Esophagus mucosa (tissue), 1 donor: ENCODE measurements around the gene PTPRO. TPM values are rescaled to one million over a fixed set of nuclear protein-coding genes. Genes with fewer than 3 reads are reported as not detected.
A peak's percentile ranks its signal among the peaks of the same experiment; 100 is the strongest.
"Not testable (repeated sequence)": the region's sequence is repeated elsewhere in the genome, so short reads cannot be mapped to it uniquely, and the experiment has no call there.

ENCODE experiments used
- ATAC-seq: fragments of 200-7000 bp; cut with Tn5 transposase; one replicate; pipeline ENCODE4 v1.9.1; 2020
- total RNA-seq: library from RNA; stranded (reverse); gene quantifications from one replicate; pipeline ENCODE4 v1.2.4, GENCODE V29; 2023
- donor health status: DM: yes; HTN: yes; CAD: no.

PTPRO gene
- total RNA-seq, 1 donor from 2014 or later = 0.08 TPM

DNA sequence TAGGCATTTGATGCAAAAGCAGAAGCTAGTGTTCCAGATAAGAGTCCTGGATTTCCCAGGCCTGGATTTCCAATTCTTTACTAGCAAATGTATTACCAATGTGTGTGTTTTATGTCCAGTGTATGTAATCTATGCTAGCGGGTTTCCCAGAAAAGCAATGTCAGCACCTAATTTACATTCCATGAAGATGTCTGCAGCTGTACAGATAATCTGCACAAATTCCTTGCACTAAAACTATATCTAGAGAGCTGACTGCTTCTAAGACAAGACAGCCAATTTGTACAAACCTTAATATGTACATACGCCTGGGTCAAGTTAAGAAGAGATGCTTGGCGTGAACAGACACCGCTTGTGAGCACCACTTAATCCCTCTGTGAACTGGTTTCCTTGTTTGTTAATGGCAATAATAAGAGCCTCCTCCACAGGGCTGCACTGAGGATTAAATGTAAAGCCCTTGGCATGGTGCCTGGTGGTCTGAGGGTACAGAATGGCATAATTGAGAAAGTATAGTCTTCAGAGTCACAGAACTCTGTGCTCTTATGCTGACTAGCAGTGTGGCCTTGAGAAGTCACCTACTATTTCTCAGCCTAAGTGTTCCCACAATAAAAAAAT is 281.3 kb downstream of the PTPRO start:
- no peak for ATAC-seq

DNA sequence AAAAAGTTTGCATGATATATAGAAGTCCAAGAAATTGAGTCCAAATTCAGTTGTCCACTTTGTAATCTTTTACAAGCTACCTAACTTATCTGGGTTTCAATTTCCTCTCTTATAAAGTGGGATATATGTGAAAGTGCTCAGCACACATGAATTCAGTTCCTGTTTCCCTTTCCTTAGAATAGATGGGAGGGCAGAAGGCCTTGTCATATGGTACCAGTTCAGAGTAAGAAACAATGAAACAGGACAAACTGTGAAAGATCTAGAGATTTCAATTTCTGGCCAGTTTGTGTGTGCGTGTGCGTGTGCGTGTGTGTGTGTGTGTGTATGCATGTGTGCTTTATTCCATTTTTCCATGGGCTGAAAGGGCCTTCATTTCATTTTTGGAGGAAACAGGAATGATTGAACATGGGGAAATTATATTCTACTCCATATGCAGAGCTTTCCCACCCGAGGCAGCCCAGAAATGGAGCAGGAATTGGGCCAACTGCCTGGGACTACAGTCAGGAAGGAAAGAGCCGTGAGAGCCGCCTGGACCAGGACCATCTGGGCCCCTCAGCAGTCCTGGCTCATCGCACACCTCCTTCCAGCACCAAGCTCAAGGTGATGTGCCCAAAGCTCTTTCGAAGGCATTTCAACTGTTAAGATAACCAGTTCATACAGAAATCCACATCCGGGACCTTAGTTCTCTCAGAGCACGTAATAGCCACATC is 283.7 kb downstream of the PTPRO start:
- ATAC-seq = no peak

DNA sequence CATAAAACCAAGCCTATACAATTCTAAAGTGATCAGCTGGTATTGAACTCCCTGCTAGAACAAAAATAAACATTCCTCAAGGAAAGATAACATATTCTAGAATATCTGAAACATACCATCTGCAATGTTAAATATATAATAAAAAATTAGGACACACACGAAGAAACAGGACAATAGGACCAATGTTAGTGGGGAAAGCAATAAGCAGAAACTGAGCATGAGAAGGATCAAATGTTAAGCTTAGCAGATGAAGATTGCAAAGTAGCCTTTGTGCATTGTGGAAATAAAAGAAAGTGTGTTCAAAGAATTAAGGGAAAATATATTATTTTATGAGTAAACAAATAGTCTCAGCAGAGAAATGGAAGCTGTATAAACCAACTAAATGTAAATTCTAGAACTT is 286.1 kb downstream of the PTPRO start:
- no peak for ATAC-seq

DNA sequence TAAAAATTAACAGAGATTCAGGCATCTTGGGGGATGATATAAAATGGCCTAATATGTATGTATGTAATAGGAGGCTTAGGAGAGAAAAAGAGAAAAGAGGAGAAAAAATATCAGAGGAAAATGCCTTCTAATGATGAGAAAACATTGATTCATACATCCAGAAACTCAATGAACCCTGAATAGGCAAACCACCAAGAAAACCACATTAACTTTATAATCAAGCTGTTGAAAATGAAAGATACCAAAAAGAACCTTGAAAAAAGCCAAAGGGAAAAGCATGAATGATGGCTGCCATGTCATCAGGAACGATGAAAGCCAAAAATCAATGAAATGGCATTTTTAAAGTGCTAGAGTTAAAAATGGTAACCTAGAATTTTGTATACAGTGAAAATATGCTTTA is 286.6 kb downstream of the PTPRO start:
- ATAC-seq = no peak

DNA sequence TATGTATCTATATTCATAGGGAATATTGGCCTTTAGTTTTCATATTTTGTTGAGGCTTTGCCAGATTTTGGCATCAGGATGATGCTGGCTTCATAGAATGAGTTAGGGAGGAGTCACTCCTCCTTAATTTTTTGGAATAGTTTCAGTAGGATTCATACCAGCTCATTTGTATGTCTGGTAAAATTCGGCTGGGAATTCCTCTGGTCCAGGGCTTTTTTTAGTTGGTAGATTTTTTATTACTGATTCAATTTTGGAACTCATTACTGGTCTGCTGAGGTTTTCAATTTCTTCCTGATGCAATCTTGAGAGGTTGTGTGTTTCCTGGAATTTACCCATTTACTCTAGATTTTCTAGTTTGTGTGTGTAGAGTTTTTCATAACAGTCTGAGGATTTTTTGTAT is 291.7 kb downstream of the PTPRO start:
- ATAC-seq = no peak

DNA sequence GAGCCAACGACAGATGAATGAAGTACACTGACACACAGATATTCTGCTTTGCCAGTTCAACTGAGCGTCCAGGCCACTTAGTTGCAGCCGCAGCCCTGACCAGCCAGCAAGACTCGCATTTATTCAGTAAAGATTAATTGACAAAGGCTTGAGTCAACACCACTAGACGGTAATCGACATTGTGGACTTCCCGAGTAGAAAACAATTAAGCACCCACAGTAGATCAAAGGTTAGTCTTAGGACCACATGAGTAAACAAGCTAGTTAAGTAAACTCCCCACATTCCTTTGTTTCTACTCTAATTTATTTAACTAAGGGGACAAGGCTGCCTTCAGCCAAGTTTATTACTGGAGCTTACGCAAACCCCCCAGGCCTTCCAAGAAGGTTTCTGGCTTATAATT is 294.2 kb downstream of the PTPRO start:
- not testable (repeated sequence) for ATAC-seq

DNA sequence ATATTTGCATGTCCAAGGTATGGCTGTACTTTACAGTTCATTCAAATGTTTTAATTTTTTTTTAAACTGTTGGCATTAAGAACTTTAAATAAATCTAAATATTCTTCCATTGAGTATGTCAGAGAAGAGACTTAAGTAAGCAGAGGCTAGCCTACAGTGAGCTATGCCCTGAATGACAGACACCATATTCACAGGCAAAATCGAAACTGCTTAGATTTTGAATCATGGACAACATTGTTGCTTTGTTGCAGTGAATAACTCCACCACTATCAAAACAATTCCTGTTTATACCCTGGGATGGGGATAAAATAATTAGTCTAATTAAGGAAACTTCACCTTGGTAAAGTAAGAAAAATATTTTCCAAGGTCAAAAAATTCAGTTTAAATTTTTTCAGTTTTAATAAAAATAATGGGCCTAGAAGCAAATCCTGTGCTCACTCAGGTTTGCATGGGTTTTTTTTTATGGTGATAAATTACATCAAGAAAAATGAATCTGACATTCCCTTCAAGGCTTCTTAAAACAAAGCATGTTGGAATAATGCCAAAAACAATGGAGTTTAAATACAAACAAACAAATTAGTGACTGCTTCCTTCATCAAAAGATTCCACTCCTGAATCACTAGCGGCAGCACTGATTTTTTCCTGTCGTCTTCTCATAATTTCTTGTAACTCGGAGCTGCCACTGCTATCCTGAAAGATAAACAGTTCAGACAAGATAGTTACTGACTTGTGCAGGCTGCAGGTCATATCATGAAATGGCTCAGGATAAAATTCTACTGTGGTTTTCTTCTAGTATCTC is 298.6 kb downstream of the PTPRO start:
- no peak for ATAC-seq

DNA sequence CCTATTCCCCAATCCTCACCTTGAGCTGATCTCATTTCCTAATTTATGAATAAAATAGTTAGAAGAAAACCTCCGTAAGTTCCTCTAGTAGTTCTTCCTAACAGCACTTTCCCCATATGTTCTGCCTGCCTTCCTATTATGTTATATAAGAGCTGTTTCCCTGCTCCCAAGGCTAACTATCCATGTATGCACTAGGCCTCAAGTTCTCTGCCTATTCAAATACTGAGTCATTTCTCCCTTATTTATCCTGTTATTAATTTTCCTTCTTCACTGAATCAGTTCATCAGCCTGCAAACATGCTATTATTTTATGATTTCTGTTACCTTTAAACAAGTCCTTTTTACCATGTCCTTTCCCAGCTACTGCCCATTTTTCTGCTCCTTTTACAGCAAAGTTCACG is 302.8 kb downstream of the PTPRO start:
- ATAC-seq = no peak

DNA sequence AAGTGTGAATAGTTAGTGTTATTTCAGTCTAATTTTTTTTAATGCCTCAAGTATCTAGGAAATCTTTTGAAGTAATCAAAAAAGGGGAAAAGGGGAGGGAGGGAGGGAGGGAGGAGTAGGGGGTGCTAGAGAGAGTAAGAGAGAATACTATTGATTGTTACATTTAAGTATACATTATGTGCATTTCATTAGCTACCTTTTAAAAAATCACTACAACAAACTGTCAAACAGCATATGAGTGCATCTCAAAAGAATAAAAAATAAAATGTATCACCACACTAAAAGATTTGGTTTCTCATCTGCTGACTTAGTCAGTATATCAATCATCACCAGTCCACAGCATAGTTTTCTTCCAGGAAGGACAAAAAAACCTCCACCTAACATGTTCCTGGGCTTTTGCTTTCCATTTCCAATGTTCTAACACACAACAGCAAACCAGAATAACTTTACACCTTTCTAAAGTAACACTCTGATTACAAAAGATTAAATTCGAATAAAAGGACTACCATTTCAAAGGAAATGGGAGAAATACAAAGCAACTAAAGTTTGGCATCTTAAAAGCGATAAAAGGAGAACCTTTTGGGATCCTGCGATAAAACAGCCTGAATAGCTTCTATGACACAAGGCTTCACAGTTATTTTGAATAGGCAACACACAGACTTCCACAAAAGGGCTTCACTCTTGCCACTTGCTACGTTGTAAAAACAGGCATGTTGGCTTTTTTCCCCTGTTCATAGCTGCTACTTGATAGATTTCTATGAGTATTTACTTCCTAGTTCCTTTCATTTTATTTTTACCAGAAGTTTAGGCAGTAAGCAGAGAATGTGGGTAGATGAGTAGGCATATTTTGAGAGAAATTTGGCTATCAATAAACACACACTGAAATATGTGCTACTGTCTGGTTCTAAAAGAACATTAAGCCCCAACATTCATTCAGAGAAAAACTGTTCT is 306.0 kb downstream of the PTPRO start:
- no peak for ATAC-seq

DNA sequence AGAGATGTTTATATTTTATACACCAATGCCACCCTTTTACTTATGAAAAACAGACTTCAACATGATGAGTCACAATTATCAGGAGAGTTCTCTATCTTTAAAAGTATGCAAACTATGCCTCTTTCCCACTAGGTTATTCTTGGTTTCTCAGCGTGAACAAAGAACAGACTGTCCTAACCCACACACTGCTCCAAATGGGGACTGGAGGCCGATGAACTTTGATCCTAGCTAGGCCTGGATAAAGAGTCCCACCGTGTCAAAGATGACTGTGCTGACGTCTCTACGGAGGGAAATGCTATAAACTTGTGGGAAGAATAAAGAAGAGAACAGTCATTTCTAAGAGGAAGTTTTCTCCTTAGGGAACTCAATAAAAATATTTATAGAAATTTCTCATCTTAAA is 306.8 kb downstream of the PTPRO start:
- ATAC-seq = peak; percentile 32

DNA sequence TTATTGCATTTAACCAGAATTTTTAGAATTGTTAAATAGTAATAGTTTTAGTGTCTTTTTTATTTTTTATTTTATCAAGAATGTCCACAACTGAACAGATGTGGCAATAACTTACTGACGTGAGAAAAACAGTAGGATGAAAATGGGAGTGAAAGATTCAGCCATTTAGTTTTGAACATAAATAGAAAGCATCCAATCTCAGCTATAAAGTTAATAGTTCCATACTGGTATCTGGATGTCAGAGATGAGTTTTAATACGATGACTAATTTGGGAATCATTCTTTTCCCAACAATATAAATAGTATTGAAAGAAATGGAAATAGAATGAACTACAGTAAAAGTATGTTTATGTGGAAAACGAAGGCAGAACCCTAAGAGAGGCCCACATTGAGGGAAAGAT is 307.5 kb downstream of the PTPRO start:
- no peak for ATAC-seq

DNA sequence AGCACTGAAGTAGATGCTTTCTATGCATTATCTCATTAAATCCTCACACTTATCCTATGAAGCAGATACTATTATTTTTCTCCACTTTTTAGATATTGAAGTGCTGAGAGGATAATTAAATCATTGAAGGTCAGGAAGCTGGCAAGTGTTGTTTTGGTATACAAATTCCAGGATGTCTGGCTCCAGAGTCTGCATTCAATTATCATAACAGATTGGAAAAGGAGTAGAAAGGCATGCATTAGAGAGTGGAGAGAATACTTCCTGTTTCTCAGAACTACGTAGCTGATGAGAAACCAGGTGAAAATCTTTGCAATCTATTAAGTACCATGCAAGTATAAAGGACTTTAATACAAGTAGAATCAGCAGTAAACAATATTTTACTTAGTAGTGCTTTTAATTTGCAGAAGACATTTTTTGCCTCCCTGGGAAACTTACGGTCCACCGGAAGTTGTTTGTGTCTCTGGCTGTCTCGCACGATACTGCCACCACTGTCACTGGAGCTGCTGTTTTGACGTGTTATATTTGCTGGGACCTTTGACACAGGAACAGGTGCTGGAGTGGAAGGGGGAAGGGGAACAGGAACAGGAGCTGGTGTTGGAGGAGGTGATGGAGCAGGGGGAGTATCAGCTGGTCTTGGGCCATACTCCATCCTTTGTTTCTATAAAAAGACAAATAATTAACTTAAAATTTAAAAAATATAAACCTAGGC is 308.9 kb downstream of the PTPRO start:
- no peak for ATAC-seq

DNA sequence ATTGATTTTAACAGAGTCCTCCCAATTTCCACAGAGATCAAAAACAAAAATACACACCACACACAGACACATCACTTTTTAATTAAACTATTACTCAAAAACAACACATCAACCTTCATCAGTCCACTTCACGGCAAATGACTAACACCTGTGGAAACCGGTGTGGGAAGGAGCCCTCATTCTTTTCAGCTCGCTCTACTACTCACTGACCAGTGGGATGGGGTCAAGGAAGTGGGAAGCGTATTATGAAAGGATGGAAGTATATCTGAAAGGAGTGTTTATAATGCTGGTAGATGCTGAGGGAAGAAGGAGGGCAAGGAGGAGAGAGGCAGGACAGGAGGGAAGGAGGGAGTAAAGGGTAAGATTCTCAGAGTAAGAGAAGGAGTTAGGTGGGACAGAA is 310.4 kb downstream of the PTPRO start:
- ATAC-seq = no peak

DNA sequence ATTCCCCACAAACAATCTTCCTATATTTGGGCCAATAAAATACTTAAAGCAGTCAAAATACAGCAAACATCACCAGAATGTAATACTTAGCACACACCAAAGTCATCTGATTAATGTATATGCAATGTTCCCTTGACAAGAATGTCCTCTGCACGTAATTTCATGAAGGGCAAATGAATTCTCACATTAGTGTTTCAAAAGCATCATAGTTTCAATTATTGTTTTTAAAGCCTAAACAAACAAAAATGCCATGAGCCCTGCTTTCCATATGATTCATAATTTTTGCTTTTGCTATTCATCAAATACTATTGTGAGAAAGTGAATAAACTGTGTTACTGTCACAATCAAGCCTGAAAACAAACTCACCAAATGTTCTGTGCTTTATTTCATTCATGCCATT is 310.9 kb downstream of the PTPRO start:
- ATAC-seq = no peak

DNA sequence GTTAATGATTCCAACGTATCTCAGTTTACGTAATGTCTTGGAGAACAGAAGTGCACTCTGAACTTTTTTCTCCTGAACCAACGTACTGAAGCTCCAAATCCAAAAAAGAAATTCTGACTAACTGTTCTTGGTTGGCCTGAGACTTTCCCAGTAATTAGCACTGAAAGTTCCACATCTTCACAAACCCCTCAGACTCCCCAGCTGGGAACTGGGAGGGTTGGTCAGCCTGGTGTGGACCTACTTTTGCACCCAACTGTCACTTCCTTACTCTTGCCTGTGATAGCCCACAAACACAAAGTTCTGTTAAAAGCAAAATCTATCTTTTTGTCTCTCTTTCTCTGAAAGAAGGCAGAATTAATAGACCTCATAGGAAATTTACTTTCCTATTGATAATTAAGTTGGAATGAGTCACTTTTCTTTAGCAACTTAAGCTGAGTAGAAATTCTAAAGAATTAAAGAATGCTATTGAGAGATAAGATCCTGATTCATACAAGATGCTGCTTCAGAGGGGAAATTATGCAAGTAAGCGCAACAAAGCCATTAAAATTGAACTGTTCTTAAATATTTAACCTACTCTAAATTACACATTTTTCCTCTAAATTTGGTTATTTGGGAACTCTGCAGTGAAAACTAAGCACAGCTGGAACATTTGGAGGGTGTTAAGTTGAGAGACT is 311.8 kb downstream of the PTPRO start:
- ATAC-seq = no peak

DNA sequence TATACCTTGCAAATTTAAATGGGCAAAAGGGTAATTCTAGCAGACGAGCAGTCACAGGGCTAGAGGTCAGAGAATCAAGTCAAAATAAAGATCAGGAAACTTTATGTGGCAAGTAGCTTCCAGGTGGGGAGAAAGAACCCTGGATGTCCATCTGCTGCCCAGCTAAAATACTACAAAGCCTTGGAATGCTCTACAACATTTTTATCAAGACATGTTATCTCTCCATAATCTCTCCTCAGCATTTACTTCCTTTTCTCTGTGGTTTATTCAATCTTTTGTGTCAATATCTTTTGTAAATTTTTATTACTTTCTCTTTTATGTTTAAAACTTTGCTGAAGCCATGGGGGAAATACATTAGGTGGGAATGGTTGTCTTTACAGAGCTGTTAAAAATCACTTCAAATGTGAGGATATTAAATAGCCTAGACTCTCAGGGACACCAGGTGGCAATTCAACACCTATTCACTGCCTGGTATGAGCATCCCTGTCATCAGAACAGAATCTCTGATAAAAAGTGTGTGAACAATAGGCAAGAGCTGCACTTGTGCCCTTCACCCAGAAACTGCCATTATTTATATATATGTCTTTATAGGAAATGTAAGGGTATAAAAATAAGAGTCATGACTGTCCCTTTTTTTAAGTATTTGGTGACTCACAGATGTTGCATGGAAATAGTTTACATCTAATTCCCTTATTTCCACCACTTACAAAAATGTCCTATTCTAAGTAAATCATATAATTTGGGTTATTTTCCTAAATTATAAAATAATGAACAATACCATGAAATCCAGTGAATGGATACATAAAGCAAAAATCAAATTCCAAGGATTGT is 314.0 kb downstream of the PTPRO start:
- no peak for ATAC-seq

DNA sequence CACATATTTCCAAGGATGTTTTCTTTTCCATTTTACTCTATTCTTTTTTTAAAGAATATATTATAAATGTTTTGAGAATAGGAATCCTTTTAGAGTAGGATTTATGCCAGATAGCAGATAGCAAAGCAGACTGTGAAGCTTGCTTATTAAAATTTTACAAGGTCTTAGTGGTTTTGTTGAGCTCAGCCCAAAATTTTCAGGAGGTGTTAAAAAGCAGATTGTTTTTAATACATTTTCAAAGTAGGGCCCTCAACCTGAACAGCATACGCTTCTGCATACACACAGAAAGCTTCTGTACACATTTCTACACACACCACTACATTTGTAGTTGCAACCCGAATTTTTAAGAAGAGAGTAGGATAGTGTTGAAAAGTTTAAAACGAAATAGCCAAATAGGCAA is 315.9 kb downstream of the PTPRO start:
- ATAC-seq = no peak

DNA sequence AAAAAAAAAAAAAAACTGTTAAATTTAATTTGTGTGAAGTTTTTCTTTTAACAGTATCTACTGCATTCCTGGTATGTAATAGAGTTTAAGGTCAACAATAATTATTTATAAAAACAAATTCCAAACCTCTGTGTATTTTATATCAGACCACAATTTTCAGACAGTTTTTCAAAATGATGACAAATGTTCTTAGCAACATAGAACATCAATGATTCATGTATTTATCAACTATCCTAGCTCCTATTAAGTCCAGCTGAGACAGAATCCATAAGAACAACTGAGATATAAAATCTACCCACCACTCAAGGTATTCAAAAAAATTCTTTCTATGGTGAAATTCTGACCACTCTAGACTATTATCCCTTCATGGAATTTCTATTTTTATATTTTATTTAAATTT is 322.4 kb downstream of the PTPRO start:
- ATAC-seq = no peak

DNA sequence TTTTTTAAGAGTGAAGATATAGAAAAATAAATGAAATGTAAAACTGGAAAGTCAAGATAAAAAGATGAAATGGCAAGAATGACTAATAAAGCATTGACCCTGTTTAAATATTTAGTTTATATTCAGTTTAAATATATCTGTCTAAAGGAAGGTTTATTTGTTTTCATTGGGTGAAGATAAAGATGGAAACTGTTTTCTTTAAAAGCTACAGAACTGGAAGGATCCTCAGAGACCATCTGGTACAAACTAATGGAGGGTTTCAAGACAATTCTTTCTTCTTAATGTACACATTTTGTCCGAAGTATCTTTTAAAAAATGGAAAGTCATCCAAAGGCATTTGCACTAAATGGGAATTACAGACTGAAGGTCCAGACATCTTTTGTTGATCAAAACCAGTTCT is 324.3 kb downstream of the PTPRO start:
- no peak for ATAC-seq
